A549 (cell line): ENCODE measurements around the gene UBTD2. TPM values are rescaled to one million over a fixed set of nuclear protein-coding genes. Genes with fewer than 3 reads are reported as not detected.

Source experiments
- ATAC-seq, 2 experiments: fragments of 200-7000 bp in 1 of 2; fragments of >200 bp in 1 of 2; cut with Nextera tagmentation in 1 of 2; cut with Tn5 transposase in 1 of 2; 3 replicates each; pipeline versions ENCODE4 v1.8.0 to v1.9.1; 2018 to 2020; ENCODE audit warnings: mild to moderate bottlenecking in 1 of 2, moderate library complexity in 1 of 2
- CTCF ChIA-PET: fragments of 300-600 bp; sonication (Branson Sonifier 250); formaldehyde crosslinking; extraction: SDS; loops from one replicate; lab custom pipeline; 2021; ENCODE audit warnings: antibody characterized with exemption, inconsistent platforms; lab: Yijun Ruan, JAX
- POLR2A ChIA-PET: fragments of 350-600 bp; formaldehyde crosslinking; extraction: SDS; loops from one replicate; lab custom pipeline; 2021; ENCODE audit warnings: antibody characterized with exemption, inconsistent platforms; lab: Yijun Ruan, JAX
- DNase-seq, 2 experiments: peaks; one replicate each; pipeline versions ENCODE4 v3.0.0 to v3.0.0-alpha.2; 2011 to 2016; ENCODE audit warnings: low read depth in 1 of 2, low spot score in 1 of 2
- FAIRE-seq: peaks from 2 replicates; lab custom pipeline; 2011; peaks lifted over from hg19 to GRCh38; lab: Jason Lieb, UNC
- H3K27ac ChIP-seq, 2 experiments: fragments of >200 bp; sonication (Bioruptor Twin); formaldehyde crosslinking; 3 replicates each; pipeline ENCODE4 v1.5.1; 2016 to 2017
- H3K4me1 ChIP-seq: fragments of >200 bp; sonication (Bioruptor Twin); formaldehyde crosslinking; 3 replicates; pipeline ENCODE4 v1.6.1; 2016
- H3K4me2 ChIP-seq: fragments of >200 bp; sonication (Bioruptor Twin); formaldehyde crosslinking; 3 replicates; pipeline ENCODE4 v1.6.1; 2016
- H3K4me3 ChIP-seq: fragments of >200 bp; sonication (Bioruptor Twin); formaldehyde crosslinking; 3 replicates; pipeline ENCODE4 v1.5.1; 2016
- H3K9me3 ChIP-seq: fragments of >200 bp; sonication (Bioruptor Twin); formaldehyde crosslinking; 3 replicates; pipeline ENCODE4 v1.6.1; 2016
- ATOH8 ChIP-seq: fragments of 250-450 bp; sonication (Bioruptor Pico); IDR thresholded peaks from 2 replicates; pipeline ENCODE4 v1.5.0; 2020; ENCODE audit warnings: low read depth, mild to moderate bottlenecking, moderate library complexity
- BCL3 ChIP-seq: fragments of >200 bp; sonication (Bioruptor Twin); formaldehyde crosslinking; IDR thresholded peaks from 3 replicates; pipeline ENCODE4 v1.6.1; 2016
- BHLHE40 ChIP-seq: IDR thresholded peaks from 2 replicates; pipeline ENCODE4 v1.6.1; 2012; ENCODE audit warnings: low read depth, low read length, inconsistent platforms
- CBX2 ChIP-seq: fragments of 200-600 bp; sonication (generic); IDR thresholded peaks from 2 replicates; pipeline ENCODE4 v1.6.1; 2016; ENCODE audit warnings: low read depth, mild to moderate bottlenecking, borderline replicate concordance
- CHD4 ChIP-seq: fragments of 200-600 bp; sonication (generic); IDR thresholded peaks from 2 replicates; pipeline ENCODE4 v1.6.1; 2016; ENCODE audit warnings: antibody characterized with exemption, mild to moderate bottlenecking, borderline replicate concordance
- E2F6 ChIP-seq: IDR thresholded peaks from 2 replicates; pipeline ENCODE4 v1.6.1; 2012; ENCODE audit warnings: low read depth, borderline replicate concordance
- ELK1 ChIP-seq: fragments of 150-350 bp; IDR thresholded peaks from 2 replicates; pipeline ENCODE4 v1.6.1; 2014; ENCODE audit warnings: low read depth, mild to moderate bottlenecking, low read length
- EP300 ChIP-seq, 2 experiments: fragments of >200 bp; sonication (Bioruptor Twin); formaldehyde crosslinking; IDR thresholded peaks; 2 replicates in 1 of 2; 3 replicates in 1 of 2; pipeline ENCODE4 v1.6.1; 2016 to 2017
- FOSB ChIP-seq: fragments of 250-450 bp; sonication (Bioruptor Pico); IDR thresholded peaks from 2 replicates; pipeline ENCODE4 v1.5.0; 2020; ENCODE audit warnings: mild to moderate bottlenecking, moderate library complexity
- FOXS1 ChIP-seq: fragments of 250-450 bp; sonication (Bioruptor Pico); IDR thresholded peaks from 2 replicates; pipeline ENCODE4 v1.5.0; 2020; ENCODE audit warnings: mild to moderate bottlenecking, moderate library complexity
- GATA3 ChIP-seq: IDR thresholded peaks from 2 replicates; pipeline ENCODE4 v1.6.1; 2012; ENCODE audit warnings: borderline replicate concordance
- HDAC2 ChIP-seq: fragments of 200-600 bp; sonication (generic); IDR thresholded peaks from 2 replicates; pipeline ENCODE4 v1.6.1; 2016
- HEYL ChIP-seq: fragments of 250-450 bp; sonication (Bioruptor Pico); IDR thresholded peaks from 2 replicates; pipeline ENCODE4 v1.8.0; 2021; ENCODE audit warnings: mild to moderate bottlenecking, moderate library complexity
- HMGXB4 ChIP-seq: fragments of 250-450 bp; sonication (Bioruptor Pico); IDR thresholded peaks from 2 replicates; pipeline ENCODE4 v1.5.0; 2021; ENCODE audit warnings: mild to moderate bottlenecking, moderate library complexity, borderline replicate concordance
- HOXB5 ChIP-seq: fragments of 250-450 bp; sonication (Bioruptor Pico); IDR thresholded peaks from 2 replicates; pipeline ENCODE4 v1.5.0; 2020; ENCODE audit warnings: mild to moderate bottlenecking, moderate library complexity
- KDM1A ChIP-seq: fragments of 200-600 bp; sonication (generic); IDR thresholded peaks from 2 replicates; pipeline ENCODE4 v1.6.1; 2016; ENCODE audit warnings: low read depth, mild to moderate bottlenecking
- MAFK ChIP-seq: fragments of 450-650 bp; IDR thresholded peaks from 2 replicates; pipeline ENCODE4 v1.6.1; 2014; ENCODE audit not compliant: partially characterized antibody
- MAZ ChIP-seq: fragments of 150-350 bp; IDR thresholded peaks from 2 replicates; pipeline ENCODE4 v1.6.1; 2014; ENCODE audit warnings: antibody characterized with exemption, low read depth, low read length, borderline replicate concordance
- NPAS2 ChIP-seq: fragments of 250-450 bp; sonication (Bioruptor Pico); IDR thresholded peaks from 2 replicates; pipeline ENCODE4 v1.8.0; 2022; ENCODE audit warnings: mild to moderate bottlenecking, moderate library complexity, borderline replicate concordance
- NR3C1 ChIP-seq: fragments of >200 bp; sonication (Bioruptor Twin); formaldehyde crosslinking; IDR thresholded peaks from 3 replicates; pipeline ENCODE4 v1.6.1; 2017
- PHF8 ChIP-seq: fragments of 200-600 bp; sonication (generic); IDR thresholded peaks from 2 replicates; pipeline ENCODE4 v1.6.1; 2016; ENCODE audit warnings: low read depth, mild to moderate bottlenecking, antibody characterized with exemption, moderate library complexity, borderline replicate concordance
- POLR2A ChIP-seq: IDR thresholded peaks from 2 replicates; pipeline ENCODE4 v1.6.1; 2012; ENCODE audit warnings: mild to moderate bottlenecking, low read length
- RARB ChIP-seq: fragments of 250-450 bp; sonication (Bioruptor Pico); IDR thresholded peaks from 2 replicates; pipeline ENCODE4 v1.8.0; 2021; ENCODE audit warnings: mild to moderate bottlenecking, moderate library complexity
- RCOR1 ChIP-seq: fragments of 150-350 bp; IDR thresholded peaks from 2 replicates; pipeline ENCODE4 v1.6.1; 2014; ENCODE audit warnings: antibody characterized with exemption, low read length, low read depth
- RFX5 ChIP-seq: fragments of 450-650 bp; IDR thresholded peaks from 2 replicates; pipeline ENCODE4 v1.7.1; 2014; ENCODE audit warnings: antibody characterized with exemption, mild to moderate bottlenecking, moderate library complexity
- SMC3 ChIP-seq: fragments of >200 bp; sonication (Bioruptor Twin); formaldehyde crosslinking; IDR thresholded peaks from 3 replicates; pipeline ENCODE4 v1.6.1; 2018; ENCODE audit warnings: inconsistent platforms
- SREBF2 ChIP-seq: fragments of 450-650 bp; IDR thresholded peaks from 2 replicates; pipeline ENCODE4 v1.6.1; 2014; ENCODE audit warnings: mild to moderate bottlenecking, moderate library complexity
- TP53 ChIP-seq: fragments of 250-450 bp; sonication (Bioruptor Pico); IDR thresholded peaks from 2 replicates; pipeline ENCODE4 v1.5.0; 2021; ENCODE audit warnings: mild to moderate bottlenecking, moderate library complexity
- USF2 ChIP-seq: fragments of 450-650 bp; IDR thresholded peaks from 2 replicates; pipeline ENCODE4 v1.6.1; 2014; ENCODE audit warnings: antibody characterized with exemption
- ZSCAN20 ChIP-seq: fragments of 250-450 bp; sonication (Bioruptor Pico); IDR thresholded peaks from 2 replicates; pipeline ENCODE4 v1.8.0; 2022; ENCODE audit warnings: mild to moderate bottlenecking, moderate library complexity
- WGBS: methylation state at CpG from one replicate; pipeline ENCODE4 v1.1.6; 2017; ENCODE audit errors: missing lambda C conversion rate; 5-methylcytosine and 5-hydroxymethylcytosine counted together
- polyA plus RNA-seq, 4 experiments: library from polyadenylated mRNA; depleted of rRNA in 3 of 4; stranded (reverse); fragments of >200 nt; fragmentation: RNase III in 1 of 4; extraction: RNeasy Plus Mini Kit Qiagen cat#74134 plus additional on column Dnase treatment in 1 of 4; gene quantifications; 2 replicates in 3 of 4; 3 replicates in 1 of 4; pipeline ENCODE4 v1.2.3, GENCODE V29; 2011 to 2017

Gene UBTD2
- polyA plus RNA-seq, 2 of the 4 experiments (the other 2 are of a cell fraction): 16.4 to 20.9 TPM

GRCh38 chr5:172177176-172177575 lies 106.4 kb downstream of the UBTD2 start:
- TF ChIP-seq NR3C1 (no peak), FOSB (CRISPR knock-in tag) (no peak), HDAC2 (no peak), SMC3 (no peak), SREBF2 (no peak), RFX5 (no peak), EP300 (IDR thresholded peaks at IDR 0.05) (no peak), ELK1 (no peak), BCL3 (no peak)
- WGBS: 78% methylated on average over 7 of the region's 7 CpGs
- ATAC-seq (no peak), FAIRE-seq (no peak), DNase-seq (no peak)
- ChIA-PET CTCF (interaction anchor here (0.6 to 7.0 kb wide), 4 partner anchors 11 to 24 kb away, joined by 3 to 41 read pairs (median 3); partner anchors contain the start of gene STK10), POLR2A (no interaction called here)
- no peak overlapping the region for H3K4me3 ChIP-seq
- H3K4me2 ChIP-seq: no peak overlapping the region
- H3K9me3 ChIP-seq: no peaks in the 10 kb centered on the region
- no peaks in the 10 kb centered on the region for H3K4me1 ChIP-seq
- H3K27ac ChIP-seq: no peak overlapping the region

- ATAC-seq: no peak
- TF ChIP-seq KDM1A: no peak
- no peak for TF ChIP-seq MAZ
- no peak for TF ChIP-seq TP53 (CRISPR knock-in tag)
- TF ChIP-seq POLR2A: no peak
- no peak for TF ChIP-seq RARB (CRISPR knock-in tag)
- no peak for TF ChIP-seq NPAS2 (CRISPR knock-in tag)
- no peak for TF ChIP-seq USF2
- TF ChIP-seq, all 56 proteins: peak for 0
- CTCF ChIA-PET: interaction anchor here (0.5 to 7.0 kb wide), 5 partner anchors 8 to 277 kb away, joined by 3 to 41 read pairs (median 4); partner anchors contain the start of gene STK10
- Histone ChIP-seq H3K4me3 (no peak overlapping the region), H3K9me3 (no peaks in the 10 kb centered on the region), H3K4me2 (no peak overlapping the region), H3K4me1 (no peaks in the 10 kb centered on the region), H3K27ac (no peak overlapping the region)
- WGBS: 81% methylated on average over 6 of the region's 7 CpGs
- DNase-seq (no peak), FAIRE-seq (no peak)
- POLR2A ChIA-PET: no interaction called here
These were observed 108.3 kb downstream of the UBTD2 start for GRCh38 chr5:172175263-172175719.

GRCh38 chr5:172173564-172174153 lies 109.9 kb downstream of the UBTD2 start:
- DNase-seq: no peak
- ChIA-PET POLR2A (interaction anchor here (0.8 kb wide), 1 partner anchor 13 kb away, joined by 3 read pairs; no protein-coding TSS in a partner anchor), CTCF (interaction anchor here (0.6 to 7.0 kb wide), 5 partner anchors 9 to 66 kb away, joined by 3 to 41 read pairs (median 4); partner anchors contain the start of gene STK10)
- Histone ChIP-seq H3K9me3 (no peaks in the 10 kb centered on the region), H3K27ac (no peak overlapping the region), H3K4me3 (no peak overlapping the region), H3K4me1 (no peaks in the 10 kb centered on the region), H3K4me2 (no peak overlapping the region)
- no peak for FAIRE-seq
- ATAC-seq: no peak
- 93% methylated on average over 11 of the region's 12 CpGs for WGBS
- TF ChIP-seq HOXB5 (CRISPR knock-in tag) (no peak), ATOH8 (no peak), PHF8 (no peak), HEYL (no peak), ZSCAN20 (CRISPR knock-in tag) (no peak), CBX2 (no peak), HMGXB4 (CRISPR knock-in tag) (no peak), FOXS1 (CRISPR knock-in tag) (no peak), MAFK (no peak), CHD4 (no peak), E2F6 (no peak), BHLHE40 (no peak), RCOR1 (no peak), GATA3 (no peak)
